Calu3 (cell line): ENCODE measurements around the gene CLDN17. TPM values are rescaled to one million over a fixed set of nuclear protein-coding genes. Genes with fewer than 3 reads are reported as not detected.

ENCODE experiments used
- BruUV-seq: library from RNA; stranded (reverse); fragments of 400-500 nt; replicated peaks from 2 replicates; lab custom pipeline; 2021; lab: Mats Ljungman, UMichigan
- CTCF ChIA-PET: fragments of 300-600 bp; sonication (Branson Sonifier 250); formaldehyde crosslinking; loops from one replicate; lab custom pipeline; 2022; ENCODE audit warnings: antibody characterized with exemption; lab: Charles Lee
- DNase-seq: peaks from one replicate; pipeline ENCODE4 v3.0.0; 2022
- H3K27ac Mint-ChIP-seq: one replicate; pipeline ENCODE4 v1.8.0; 2022; ENCODE audit warnings: mixed read lengths; ENCODE audit not compliant: unreplicated experiment
- H3K27me3 Mint-ChIP-seq: one replicate; pipeline ENCODE4 v1.8.0; 2022; ENCODE audit warnings: mixed read lengths; ENCODE audit not compliant: unreplicated experiment
- H3K36me3 Mint-ChIP-seq: one replicate; pipeline ENCODE4 v1.8.0; 2022; ENCODE audit warnings: mild to moderate bottlenecking, moderate library complexity, mixed read lengths; ENCODE audit not compliant: insufficient read depth, unreplicated experiment
- H3K4me1 Mint-ChIP-seq: one replicate; pipeline ENCODE4 v1.8.0; 2022; ENCODE audit warnings: mild to moderate bottlenecking, low read depth, mixed read lengths; ENCODE audit not compliant: unreplicated experiment
- H3K4me3 Mint-ChIP-seq: one replicate; pipeline ENCODE4 v1.8.0; 2022; ENCODE audit warnings: mild to moderate bottlenecking, low read depth, moderate library complexity, mixed read lengths; ENCODE audit not compliant: unreplicated experiment
- H3K9me3 Mint-ChIP-seq: one replicate; pipeline ENCODE4 v1.8.0; 2022; ENCODE audit warnings: low read depth, mixed read lengths; ENCODE audit not compliant: unreplicated experiment
- intact Hi-C: fragments of 100-400 bp; cut with micrococcal nuclease; formaldehyde crosslinking; loops from one replicate; pipeline ENCODE4 v1.10.0; 2022; ENCODE audit not compliant: unreplicated experiment
- total RNA-seq: library from RNA; stranded (reverse); gene quantifications from 2 replicates; pipeline ENCODE4 v1.2.3, GENCODE V29; 2022
- TF ChIP-seq, protein P1 (sequence below): fragments of 200-600 bp; IDR thresholded peaks from one replicate; pipeline ENCODE4 v1.8.0; 2022; ENCODE audit warnings: antibody characterized with exemption; ENCODE audit not compliant: unreplicated experiment

CLDN17 gene
- total RNA-seq, 1 experiment from 2014 or later: not detected

DNA sequence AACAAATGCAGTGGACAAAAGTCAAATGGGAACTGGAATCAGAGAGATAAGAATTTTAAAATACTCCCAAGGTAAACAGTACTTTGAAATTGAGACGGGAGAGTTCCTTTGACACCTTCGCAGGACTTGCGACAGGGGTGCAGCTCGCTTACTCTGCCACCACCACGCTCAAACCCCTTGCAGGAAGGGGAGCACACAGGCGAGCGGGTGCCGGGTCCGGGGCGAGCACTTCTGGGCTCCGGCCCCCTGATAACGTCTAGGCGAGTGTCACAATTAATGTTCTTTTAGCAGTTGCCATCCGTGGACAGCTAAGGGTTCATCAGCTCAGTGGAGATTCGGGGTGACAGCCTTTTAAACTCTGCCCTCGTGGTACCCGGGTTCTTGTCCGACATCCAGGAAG, 37.4 kb downstream of the CLDN17 start:
- Mint-ChIP-seq H3K9me3 (no peaks in the 10 kb centered on the region), H3K4me1 (no peaks in the 10 kb centered on the region), H3K27ac (no peak overlapping the region), H3K4me3 (no peak overlapping the region), H3K36me3 (no peaks in the 10 kb centered on the region), H3K27me3 (no peaks in the 10 kb centered on the region)
- no TSS peak for BruUV-seq
- TF ChIP-seq, protein P1, sequence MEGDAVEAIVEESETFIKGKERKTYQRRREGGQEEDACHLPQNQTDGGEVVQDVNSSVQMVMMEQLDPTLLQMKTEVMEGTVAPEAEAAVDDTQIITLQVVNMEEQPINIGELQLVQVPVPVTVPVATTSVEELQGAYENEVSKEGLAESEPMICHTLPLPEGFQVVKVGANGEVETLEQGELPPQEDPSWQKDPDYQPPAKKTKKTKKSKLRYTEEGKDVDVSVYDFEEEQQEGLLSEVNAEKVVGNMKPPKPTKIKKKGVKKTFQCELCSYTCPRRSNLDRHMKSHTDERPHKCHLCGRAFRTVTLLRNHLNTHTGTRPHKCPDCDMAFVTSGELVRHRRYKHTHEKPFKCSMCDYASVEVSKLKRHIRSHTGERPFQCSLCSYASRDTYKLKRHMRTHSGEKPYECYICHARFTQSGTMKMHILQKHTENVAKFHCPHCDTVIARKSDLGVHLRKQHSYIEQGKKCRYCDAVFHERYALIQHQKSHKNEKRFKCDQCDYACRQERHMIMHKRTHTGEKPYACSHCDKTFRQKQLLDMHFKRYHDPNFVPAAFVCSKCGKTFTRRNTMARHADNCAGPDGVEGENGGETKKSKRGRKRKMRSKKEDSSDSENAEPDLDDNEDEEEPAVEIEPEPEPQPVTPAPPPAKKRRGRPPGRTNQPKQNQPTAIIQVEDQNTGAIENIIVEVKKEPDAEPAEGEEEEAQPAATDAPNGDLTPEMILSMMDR: no peak
- DNase-seq: no peak
- CTCF ChIA-PET: no interaction called here
- intact Hi-C loops: no loop called here

DNA sequence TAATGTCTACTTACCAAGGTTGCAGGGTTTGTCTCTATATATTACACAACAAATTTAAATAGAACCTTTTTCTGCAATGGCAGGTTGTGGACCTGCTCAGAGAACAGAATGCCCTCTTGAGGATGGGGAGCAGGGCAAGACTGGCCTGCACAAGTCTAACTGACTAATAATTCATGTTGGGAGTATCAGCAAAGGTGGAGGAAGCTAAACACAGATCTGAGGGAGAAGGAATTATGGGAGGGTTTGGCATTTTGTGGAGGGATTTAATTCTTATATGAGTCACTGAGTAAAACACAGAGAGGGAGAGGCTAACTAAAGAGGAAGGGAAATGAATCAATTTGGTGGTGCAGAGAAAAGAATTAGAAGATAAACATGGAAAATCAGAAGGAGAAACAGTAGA, 40.0 kb downstream of the CLDN17 start:
- DNase-seq: no peak
- no TSS peak for BruUV-seq
- H3K27me3 Mint-ChIP-seq: no peaks in the 10 kb centered on the region
- intact Hi-C loops: no loop called here
- no peak overlapping the region for H3K27ac Mint-ChIP-seq
- H3K9me3 Mint-ChIP-seq: no peaks in the 10 kb centered on the region
- CTCF ChIA-PET: no interaction called here
- no peaks in the 10 kb centered on the region for H3K36me3 Mint-ChIP-seq
- TF ChIP-seq, protein P1: no peak
- no peak overlapping the region for H3K4me3 Mint-ChIP-seq
- H3K4me1 Mint-ChIP-seq: no peaks in the 10 kb centered on the region

DNA sequence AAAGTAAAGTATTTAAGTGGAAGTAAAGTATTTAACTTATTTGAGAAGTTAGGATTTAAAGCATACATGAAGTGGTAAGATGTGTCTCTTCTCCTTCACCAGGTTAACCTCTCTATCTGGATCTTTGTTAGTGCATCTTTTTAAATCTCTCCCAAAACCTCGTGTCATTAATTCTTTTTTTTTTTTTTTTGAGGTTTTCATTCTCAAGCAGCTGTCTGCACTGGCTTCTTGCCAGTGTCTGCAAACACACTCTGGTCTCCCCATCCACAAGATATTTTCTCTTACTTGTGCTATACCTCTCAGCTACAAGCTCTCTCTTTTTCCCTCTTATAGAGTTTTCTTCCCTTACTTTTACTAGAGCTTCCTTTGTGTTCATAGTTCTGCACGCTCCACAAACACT, 49.0 kb downstream of the CLDN17 start:
- Mint-ChIP-seq H3K27ac (no peak overlapping the region), H3K9me3 (no peaks in the 10 kb centered on the region), H3K27me3 (no peaks in the 10 kb centered on the region), H3K4me1 (no peaks in the 10 kb centered on the region), H3K36me3 (no peaks in the 10 kb centered on the region), H3K4me3 (no peak overlapping the region)
- TF ChIP-seq, protein P1: no peak
- CTCF ChIA-PET: interaction anchor here (0.7 kb wide), 1 partner anchor 262 kb away, joined by 4 read pairs; no protein-coding TSS in a partner anchor
- DNase-seq: no peak
- intact Hi-C loops: no loop called here
- BruUV-seq: no TSS peak

DNA sequence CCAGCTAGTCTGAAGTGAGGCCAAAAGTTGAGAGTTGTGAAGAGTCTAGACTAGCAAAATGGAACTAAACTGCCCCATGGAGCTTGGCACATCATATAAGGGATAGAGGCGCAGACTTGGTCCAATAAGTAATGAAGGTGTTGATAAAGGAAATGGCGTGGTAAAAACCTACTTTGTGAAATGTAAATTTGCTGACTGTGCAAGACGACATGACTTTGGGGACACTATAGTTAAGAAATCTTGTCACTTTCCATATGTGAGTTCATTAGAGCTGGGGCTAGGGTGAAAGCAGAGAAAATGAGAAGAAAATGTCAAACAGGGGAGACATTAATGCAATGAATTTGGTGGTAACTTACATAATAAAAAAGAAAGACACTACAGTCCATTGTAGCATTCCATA, 50.1 kb downstream of the CLDN17 start:
- H3K27ac Mint-ChIP-seq: no peak overlapping the region
- H3K27me3 Mint-ChIP-seq: no peaks in the 10 kb centered on the region
- CTCF ChIA-PET: no interaction called here
- no TSS peak for BruUV-seq
- H3K36me3 Mint-ChIP-seq: no peaks in the 10 kb centered on the region
- no peaks in the 10 kb centered on the region for H3K4me1 Mint-ChIP-seq
- DNase-seq: no peak
- intact Hi-C loops: no loop called here
- H3K4me3 Mint-ChIP-seq: no peak overlapping the region
- no peaks in the 10 kb centered on the region for H3K9me3 Mint-ChIP-seq
- TF ChIP-seq, protein P1: no peak

Other genes starting within 250 kb of the CLDN17 start
- not detected in 2 replicates for gene GRIK1, start 226.8 kb downstream of the CLDN17 start, total RNA-seq
- 0.24 and 0.45 TPM in 2 replicates for gene CLDN8, start 49.3 kb upstream of the CLDN17 start, total RNA-seq
- gene KRTAP24-1, start 116.1 kb upstream of the CLDN17 start, total RNA-seq: not detected in 2 replicates
- not detected in 2 replicates for gene KRTAP25-1, start 122.7 kb upstream of the CLDN17 start, total RNA-seq
- not detected in 2 replicates for gene KRTAP26-1, start 153.5 kb upstream of the CLDN17 start, total RNA-seq
- gene KRTAP27-1, start 170.9 kb upstream of the CLDN17 start, total RNA-seq: not detected in 2 replicates
- not detected in 2 replicates for gene KRTAP23-1, start 181.8 kb upstream of the CLDN17 start, total RNA-seq
- not detected in 2 replicates for gene KRTAP13-2, start 205.5 kb upstream of the CLDN17 start, total RNA-seq
- not detected in 2 replicates for gene KRTAP13-1, start 229.2 kb upstream of the CLDN17 start, total RNA-seq